Sigmoid colon (tissue), 4 donors: ENCODE results near the gene TIMM21.

Experiments
- POLR2AphosphoS5 ChIP-seq, 4 donors: sonication (generic); formaldehyde crosslinking; IDR thresholded peaks; one replicate each; pipeline ENCODE4 v1.6.1; 2017; ENCODE audit warnings: antibody characterized with exemption in 4 of 4
- TF ChIP-seq, protein P1 (sequence below), 4 experiments: fragments of 450-650 bp in 3 of 4; fragments of 200-600 bp in 1 of 4; IDR thresholded peaks; one replicate each; pipeline ENCODE4 v1.5.1; 2016 to 2019; ENCODE audit warnings: antibody characterized with exemption in 4 of 4, mild to moderate bottlenecking in 3 of 4, moderate library complexity in 2 of 4

GRCh38 chr18:74131124-74131523 lies 17.2 kb upstream of the TIMM21 start:
- TF ChIP-seq, protein P1, sequence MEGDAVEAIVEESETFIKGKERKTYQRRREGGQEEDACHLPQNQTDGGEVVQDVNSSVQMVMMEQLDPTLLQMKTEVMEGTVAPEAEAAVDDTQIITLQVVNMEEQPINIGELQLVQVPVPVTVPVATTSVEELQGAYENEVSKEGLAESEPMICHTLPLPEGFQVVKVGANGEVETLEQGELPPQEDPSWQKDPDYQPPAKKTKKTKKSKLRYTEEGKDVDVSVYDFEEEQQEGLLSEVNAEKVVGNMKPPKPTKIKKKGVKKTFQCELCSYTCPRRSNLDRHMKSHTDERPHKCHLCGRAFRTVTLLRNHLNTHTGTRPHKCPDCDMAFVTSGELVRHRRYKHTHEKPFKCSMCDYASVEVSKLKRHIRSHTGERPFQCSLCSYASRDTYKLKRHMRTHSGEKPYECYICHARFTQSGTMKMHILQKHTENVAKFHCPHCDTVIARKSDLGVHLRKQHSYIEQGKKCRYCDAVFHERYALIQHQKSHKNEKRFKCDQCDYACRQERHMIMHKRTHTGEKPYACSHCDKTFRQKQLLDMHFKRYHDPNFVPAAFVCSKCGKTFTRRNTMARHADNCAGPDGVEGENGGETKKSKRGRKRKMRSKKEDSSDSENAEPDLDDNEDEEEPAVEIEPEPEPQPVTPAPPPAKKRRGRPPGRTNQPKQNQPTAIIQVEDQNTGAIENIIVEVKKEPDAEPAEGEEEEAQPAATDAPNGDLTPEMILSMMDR (IDR thresholded peaks at IDR 0.05), result no peak
- TF ChIP-seq POLR2AphosphoS5 (IDR thresholded peaks at IDR 0.05), result no peak
